C4-2B (cell line): ENCODE results near the gene AGPAT1.
"Not testable (repeated sequence)": the region's sequence is repeated elsewhere in the genome, so short reads cannot be mapped to it uniquely, and the experiment has no call there.

Experiments used
- H3K27ac ChIP-seq: fragments of 450-650 bp; 2 replicates; pipeline ENCODE4 v1.5.1; 2017
- ZFX ChIP-seq: fragments of 450-650 bp; IDR thresholded peaks from 2 replicates; pipeline ENCODE4 v1.6.1; 2017
- TF ChIP-seq, protein P1 (sequence below): fragments of 450-650 bp; conservative IDR thresholded peaks from 2 replicates; pipeline ENCODE4 v1.5.1; 2017; ENCODE audit warnings: mild to moderate bottlenecking

Gene AGPAT1

GRCh38 chr6:32191696-32192607, 16.1 kb upstream of the AGPAT1 start:
- TF ChIP-seq, protein P1, sequence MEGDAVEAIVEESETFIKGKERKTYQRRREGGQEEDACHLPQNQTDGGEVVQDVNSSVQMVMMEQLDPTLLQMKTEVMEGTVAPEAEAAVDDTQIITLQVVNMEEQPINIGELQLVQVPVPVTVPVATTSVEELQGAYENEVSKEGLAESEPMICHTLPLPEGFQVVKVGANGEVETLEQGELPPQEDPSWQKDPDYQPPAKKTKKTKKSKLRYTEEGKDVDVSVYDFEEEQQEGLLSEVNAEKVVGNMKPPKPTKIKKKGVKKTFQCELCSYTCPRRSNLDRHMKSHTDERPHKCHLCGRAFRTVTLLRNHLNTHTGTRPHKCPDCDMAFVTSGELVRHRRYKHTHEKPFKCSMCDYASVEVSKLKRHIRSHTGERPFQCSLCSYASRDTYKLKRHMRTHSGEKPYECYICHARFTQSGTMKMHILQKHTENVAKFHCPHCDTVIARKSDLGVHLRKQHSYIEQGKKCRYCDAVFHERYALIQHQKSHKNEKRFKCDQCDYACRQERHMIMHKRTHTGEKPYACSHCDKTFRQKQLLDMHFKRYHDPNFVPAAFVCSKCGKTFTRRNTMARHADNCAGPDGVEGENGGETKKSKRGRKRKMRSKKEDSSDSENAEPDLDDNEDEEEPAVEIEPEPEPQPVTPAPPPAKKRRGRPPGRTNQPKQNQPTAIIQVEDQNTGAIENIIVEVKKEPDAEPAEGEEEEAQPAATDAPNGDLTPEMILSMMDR = no peak
- TF ChIP-seq ZFX = no peak
- no peak overlapping the region for H3K27ac ChIP-seq

DNA sequence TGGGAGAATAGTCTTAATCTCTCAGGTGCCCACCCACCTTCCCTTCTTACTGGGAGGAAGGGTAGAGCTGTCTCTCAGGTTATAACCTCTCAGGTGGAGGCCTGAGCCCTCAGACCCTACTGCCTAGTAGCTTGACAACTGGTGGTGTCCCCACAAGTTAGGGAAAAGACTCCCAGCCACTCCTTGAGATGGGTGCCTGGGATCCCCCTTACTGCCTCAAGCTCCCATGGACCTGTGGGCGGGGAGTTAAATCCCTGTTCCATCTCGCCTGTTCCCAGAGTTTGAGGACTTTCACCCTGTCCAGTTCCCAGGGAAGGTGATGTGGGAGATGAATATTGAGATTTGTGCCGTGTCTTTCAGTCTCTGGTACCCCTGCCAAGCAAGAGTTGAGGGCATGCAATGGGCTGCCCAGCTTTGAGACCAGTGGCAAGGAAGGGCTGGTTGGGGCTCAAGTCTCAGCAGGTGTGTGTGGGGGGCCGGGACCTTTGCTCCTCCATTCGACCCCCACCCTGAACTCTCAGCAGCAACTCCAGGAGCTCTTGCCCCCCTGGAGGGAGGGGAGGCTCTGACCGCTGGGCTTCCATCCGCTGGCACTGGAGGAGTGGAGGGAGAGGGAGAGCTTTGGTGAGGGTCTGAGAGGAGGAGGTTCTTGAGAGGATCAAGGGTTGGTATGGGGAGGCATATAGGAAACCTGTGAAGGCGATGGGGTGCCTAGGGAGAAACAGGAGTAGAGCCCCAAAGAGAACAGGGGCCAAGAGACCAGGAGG, 15.2 kb upstream of the AGPAT1 start:
- no peak for TF ChIP-seq ZFX
- TF ChIP-seq, protein P1 = no peak
- peak overlapping the region; percentile 73 for H3K27ac ChIP-seq

GRCh38 chr6:32190054-32190851, 14.4 kb upstream of the AGPAT1 start, which contains the start of gene PBX2:
TSS of gene PBX2 (minus strand) at chr6:32190202. CDS start at chr6:32189915, 287 bp downstream.
- peak within 1 kb of the TSS; percentile 73 for H3K27ac ChIP-seq
- TF ChIP-seq, protein P1 = no peak
- TF ChIP-seq ZFX = no peak

DNA sequence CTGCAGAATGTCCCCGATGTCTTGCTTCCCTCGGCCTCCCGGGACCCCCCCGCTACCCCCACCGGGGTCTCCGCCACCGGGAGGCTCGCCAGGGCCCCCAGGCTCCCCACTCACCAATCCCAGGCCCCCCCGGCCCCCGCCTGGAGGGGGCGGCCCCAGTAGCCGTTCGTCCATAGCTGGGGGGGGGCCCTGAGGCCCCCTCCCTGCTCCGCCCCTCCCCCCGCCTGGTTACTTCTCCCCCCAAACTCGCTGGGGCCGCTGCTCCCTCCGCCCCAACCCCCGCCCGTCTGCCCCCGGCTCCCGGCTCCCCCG, 13.8 kb upstream of the AGPAT1 start:
- peak overlapping the region; percentile 73 for H3K27ac ChIP-seq
- TF ChIP-seq ZFX = no peak
- TF ChIP-seq, protein P1 = no peak

- TF ChIP-seq ZFX = no peak
- TF ChIP-seq, protein P1 = no peak
Measured at GRCh38 chr6:32189069-32189741, 13.3 kb upstream of the AGPAT1 start.

GRCh38 chr6:32188381-32189068, 12.6 kb upstream of the AGPAT1 start:
- H3K27ac ChIP-seq = peak overlapping the region; percentile 73; the same call in 1 of the 2 replicates
- no peak for TF ChIP-seq ZFX
- TF ChIP-seq, protein P1 = no peak

More at GRCh38 chr6:32189069-32189741, 13.3 kb upstream of the AGPAT1 start:
- H3K27ac ChIP-seq = peak overlapping the region; percentile 73

DNA sequence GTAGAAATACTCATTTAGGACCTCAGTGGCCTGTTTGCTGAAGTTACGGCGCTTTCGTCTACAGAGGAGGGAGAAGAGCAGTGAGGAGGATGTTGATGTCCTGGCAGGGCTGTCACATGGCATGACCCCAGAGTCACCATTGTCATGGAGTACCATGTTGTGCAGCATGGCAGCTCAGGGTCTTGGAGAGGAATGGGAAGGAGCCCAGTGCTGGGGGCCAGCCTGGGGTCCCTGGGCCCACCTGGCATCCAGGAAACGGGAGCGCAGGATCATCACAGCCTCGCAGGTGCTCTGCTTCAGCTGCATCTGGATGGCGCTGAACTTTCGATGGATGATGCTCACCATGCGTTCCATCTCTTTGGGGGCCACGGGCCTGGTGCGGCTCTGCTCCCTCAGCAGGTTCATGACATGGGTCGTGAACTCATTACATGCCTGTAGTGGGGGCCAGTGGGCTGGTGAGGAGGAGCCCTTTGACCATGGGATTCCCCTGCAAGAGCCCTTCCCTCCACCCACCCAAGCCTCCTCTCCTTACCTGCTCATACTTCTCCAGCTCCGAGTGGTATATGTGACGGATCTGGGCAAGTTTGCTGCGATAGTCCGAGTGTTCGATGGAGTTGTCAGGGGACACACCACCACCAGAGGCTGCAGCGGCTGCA, 12.0 kb upstream of the AGPAT1 start:
- not testable (repeated sequence) for H3K27ac ChIP-seq
